Measurements from ENCODE around the gene ECEL1. TPM values are rescaled to one million over a fixed set of nuclear protein-coding genes. Genes with fewer than 3 reads are reported as not detected.

ECEL1 gene
- total and polyA plus RNA-seq, 2 of the 4 experiments (the other 2 are of a cell fraction): not detected

- Histone ChIP-seq H3K27me3 (ENCODE audit: control insufficient read depth, insufficient read depth, low read length) (peaks cover 71% of the 10 kb centered on the region), H3K4ac (ENCODE audit: low read depth, low read length) (no peak overlapping the region), H4K5ac (ENCODE audit: low read depth, low read length) (no peak overlapping the region), H3K9ac (ENCODE audit: low read depth, low read length) (no peak overlapping the region), H3K18ac (ENCODE audit: low read depth, low read length) (no peak overlapping the region), H4K91ac (ENCODE audit: insufficient read depth, low read depth, low read length) (no peak overlapping the region), H2BK5ac (ENCODE audit: low read depth, low read length, poor library complexity, severe bottlenecking) (no peak overlapping the region), H3K23ac (ENCODE audit: low read depth, low read length) (no peak overlapping the region), H2BK15ac (ENCODE audit: low read depth, low read length) (no peak overlapping the region), H2AK5ac (ENCODE audit: low read depth, low read length) (no peak overlapping the region), H3K27ac (ENCODE audit: insufficient read depth, low read length) (no peak overlapping the region), H3K9me1 (ENCODE audit: insufficient read depth, low read length) (no peaks in the 10 kb centered on the region), H3K36me3 (ENCODE audit: control insufficient read depth, insufficient read depth, low read length) (no peaks in the 10 kb centered on the region), H3K4me1 (ENCODE audit: control insufficient read depth, insufficient read depth, low read length) (no peaks in the 10 kb centered on the region), H3K79me1 (ENCODE audit: low read depth in 1 of 2, low read length in 2 of 2) (no peaks in the 10 kb centered on the region), H2BK20ac (ENCODE audit: low read depth, low read length) (no peak overlapping the region), H2BK120ac (ENCODE audit: low read depth, low read length) (no peak overlapping the region), H3K4me3 (ENCODE audit: insufficient read depth, low read depth, low read length) (no peak overlapping the region), H3K56ac (ENCODE audit: extremely low read depth, insufficient read depth, low read length) (no peak overlapping the region), H4K8ac (ENCODE audit: low read depth in 2 of 2, low read length in 2 of 2) (no peak overlapping the region), H4K20me1 (ENCODE audit: insufficient read depth, low read length) (no peaks in the 10 kb centered on the region), H2AK9ac (replicated peaks; ENCODE audit: low read depth, low read length, poor library complexity) (no peak overlapping the region), H3K14ac (replicated peaks; ENCODE audit: low read depth, low read length) (no peak overlapping the region), H2AFZ (replicated peaks; ENCODE audit: low read length, poor library complexity) (no peak overlapping the region), H3K9me3 (ENCODE audit: control insufficient read depth, insufficient read depth, low read length) (no peaks in the 10 kb centered on the region), H3K4me2 (ENCODE audit: low read depth, low read length) (no peak overlapping the region)
- in situ Hi-C loops (cut with MboI; ENCODE audit: low sequenced_read_pairs) (no loop called here), intact Hi-C loops (cut with micrococcal nuclease) (loop anchor here (1.0 kb wide), 1 partner anchor 76 kb away; no protein-coding TSS in a partner anchor), dilution Hi-C loops (cut with HindIII; ENCODE audit: low sequenced_read_pairs, unreplicated experiment) (no loop called here)
- ATAC-seq (ENCODE audit: low read depth) (no peak), DNase-seq (no peak)
- WGBS, 2 experiments (ENCODE audit: extremely low coverage in 2 of 2, insufficient read length in 1 of 2): 7% methylated on average over 13 of the region's 46 CpGs; no CpG with 5 or more reads in 1 of the 2 experiments
- TF ChIP-seq POLR2A (IDR thresholded peaks at IDR 0.05; ENCODE audit: low read depth, low read length) (no peak), RCOR1 (IDR thresholded peaks at IDR 0.05; ENCODE audit: insufficient replicate concordance, low read length) (no peak), RFX5 (IDR thresholded peaks at IDR 0.05; ENCODE audit: low read depth, low read length) (no peak), BHLHE40 (IDR thresholded peaks at IDR 0.05; ENCODE audit: low read depth, low read length) (no peak), SMC3 (IDR thresholded peaks at IDR 0.05; ENCODE audit: low read depth, low read length) (no peak), USF2 (IDR thresholded peaks at IDR 0.05; ENCODE audit: low read depth, low read length) (no peak), NFE2L2 (IDR thresholded peaks at IDR 0.05; ENCODE audit: low read depth, low read length) (no peak), RAD21 (IDR thresholded peaks at IDR 0.05; ENCODE audit: low read length) (no peak), FOS (IDR thresholded peaks at IDR 0.05; ENCODE audit: low read depth, low read length) (no peak), MAZ (IDR thresholded peaks at IDR 0.05; ENCODE audit: borderline replicate concordance, low read depth, low read length) (no peak), CHD1 (IDR thresholded peaks at IDR 0.05; ENCODE audit: low read depth, low read length) (no peak)
- POLR2A ChIA-PET (ENCODE audit: unreplicated experiment): no interaction called here
- CTCF ChIA-PET: no interaction called here
- BruUV-seq (replicated peaks): no TSS peak
Observed at GRCh38 chr2:232522623-232523401, 35.2 kb upstream of the ECEL1 start.
